Measurements from ENCODE around the gene UNCX.

UNCX gene

GRCh38 chr7:1235501-1236131 is 2.9 kb downstream of the UNCX start:
- Histone ChIP-seq H3K4me1 (ENCODE audit: control insufficient read depth, insufficient read depth, low read length) (peaks cover 6% of the 10 kb centered on the region), H3K9me3 (ENCODE audit: control insufficient read depth, insufficient read depth, low read length) (no peaks in the 10 kb centered on the region), H3K9ac (ENCODE audit: low read depth, low read length) (no peak overlapping the region), H3K27me3 (ENCODE audit: control insufficient read depth, insufficient read depth, low read length) (peaks cover 85% of the 10 kb centered on the region), H3K4me3 (ENCODE audit: low read depth, low read length) (no peak overlapping the region), H3K36me3 (ENCODE audit: control insufficient read depth, insufficient read depth, low read length) (no peaks in the 10 kb centered on the region)

GRCh38 chr7:1236132-1236661 is 3.5 kb downstream of the UNCX start:
- Histone ChIP-seq H3K4me3 (ENCODE audit: low read depth, low read length) (no peak overlapping the region), H3K9ac (ENCODE audit: low read depth, low read length) (no peak overlapping the region), H3K4me1 (ENCODE audit: control insufficient read depth, insufficient read depth, low read length) (peaks cover 6% of the 10 kb centered on the region), H3K36me3 (ENCODE audit: control insufficient read depth, insufficient read depth, low read length) (no peaks in the 10 kb centered on the region), H3K9me3 (ENCODE audit: control insufficient read depth, insufficient read depth, low read length) (no peaks in the 10 kb centered on the region), H3K27me3 (ENCODE audit: control insufficient read depth, insufficient read depth, low read length) (peaks cover 84% of the 10 kb centered on the region)

DNA sequence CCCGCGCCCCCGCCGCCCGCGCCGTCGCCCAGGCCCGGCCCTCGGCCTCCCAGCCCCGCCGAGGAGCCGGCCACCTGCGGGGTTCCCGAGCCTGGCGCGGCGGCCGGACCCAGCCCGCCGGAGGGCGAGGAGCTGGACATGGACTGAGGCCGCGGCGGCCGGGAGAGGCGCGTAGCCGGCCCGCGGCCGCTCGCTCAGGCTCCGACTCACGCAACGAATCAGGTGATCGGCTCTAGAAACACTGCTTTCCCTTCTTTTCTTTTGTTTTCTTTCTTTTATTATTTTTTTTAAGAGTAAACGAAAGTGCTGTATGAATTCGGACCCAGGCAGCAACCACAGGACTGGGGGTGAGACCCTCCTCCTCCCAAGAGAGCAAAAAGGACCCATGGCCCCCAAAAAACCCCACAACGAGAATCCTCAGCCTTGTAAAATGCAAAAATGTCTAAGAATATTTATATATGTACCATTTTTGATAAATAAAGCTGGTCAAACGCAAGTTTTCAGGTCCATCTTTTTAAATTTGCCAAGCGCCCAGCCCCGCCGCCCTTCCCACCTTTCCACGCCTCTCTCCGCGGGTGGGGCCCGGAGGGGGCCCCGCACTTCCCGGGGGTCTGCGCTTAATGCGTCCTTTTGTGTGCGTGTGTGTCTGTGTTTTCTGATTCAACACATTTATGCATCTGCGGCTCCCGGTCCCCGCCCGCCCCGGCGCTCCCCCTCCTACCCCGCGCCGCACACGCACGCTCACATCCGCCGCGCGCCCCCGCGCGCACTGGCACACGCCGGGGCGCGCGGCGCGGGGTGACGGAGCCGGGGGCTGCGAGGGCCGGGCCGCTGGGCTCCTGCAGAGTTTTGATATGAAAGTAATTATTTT is 4.4 kb downstream of the UNCX start:
- Histone ChIP-seq H3K36me3 (ENCODE audit: control insufficient read depth, insufficient read depth, low read length) (no peaks in the 10 kb centered on the region), H3K4me3 (ENCODE audit: low read depth, low read length) (no peak overlapping the region), H3K4me1 (ENCODE audit: control insufficient read depth, insufficient read depth, low read length) (peaks cover 6% of the 10 kb centered on the region), H3K27me3 (ENCODE audit: control insufficient read depth, insufficient read depth, low read length) (peaks cover 82% of the 10 kb centered on the region), H3K9ac (ENCODE audit: low read depth, low read length) (no peak overlapping the region), H3K9me3 (ENCODE audit: control insufficient read depth, insufficient read depth, low read length) (no peaks in the 10 kb centered on the region)

DNA sequence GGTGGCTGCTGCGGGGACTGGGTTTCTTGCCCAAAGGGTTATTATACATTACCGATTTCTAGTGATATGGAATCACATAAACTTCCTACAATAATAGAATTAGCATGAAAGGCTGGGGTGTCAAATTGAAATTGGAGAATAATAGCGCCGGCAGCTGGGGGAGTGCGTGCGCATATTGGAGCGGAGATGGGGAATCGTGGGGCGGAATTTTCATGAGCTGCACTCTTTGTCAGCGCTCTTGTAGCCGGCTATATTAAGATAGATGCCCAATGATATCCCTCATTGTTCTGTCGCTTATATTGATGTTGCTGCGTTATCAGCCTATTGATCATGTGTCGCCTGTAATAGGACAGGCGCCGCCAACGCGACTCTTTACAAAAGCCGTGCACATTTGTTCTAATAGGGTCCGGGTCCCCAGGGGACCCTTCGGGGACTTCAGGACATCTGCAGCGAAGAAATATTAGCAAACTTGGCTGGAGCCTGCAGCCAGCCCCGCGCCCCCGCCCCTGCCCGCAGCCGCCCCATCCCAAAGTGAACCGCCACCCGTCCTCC is 5.1 kb downstream of the UNCX start:
- Histone ChIP-seq H3K36me3 (ENCODE audit: control insufficient read depth, insufficient read depth, low read length) (no peaks in the 10 kb centered on the region), H3K4me3 (ENCODE audit: low read depth, low read length) (no peak overlapping the region), H3K4me1 (ENCODE audit: control insufficient read depth, insufficient read depth, low read length) (peaks cover 6% of the 10 kb centered on the region), H3K9ac (ENCODE audit: low read depth, low read length) (no peak overlapping the region), H3K27me3 (ENCODE audit: control insufficient read depth, insufficient read depth, low read length) (peaks cover 85% of the 10 kb centered on the region), H3K9me3 (ENCODE audit: control insufficient read depth, insufficient read depth, low read length) (no peaks in the 10 kb centered on the region)

DNA sequence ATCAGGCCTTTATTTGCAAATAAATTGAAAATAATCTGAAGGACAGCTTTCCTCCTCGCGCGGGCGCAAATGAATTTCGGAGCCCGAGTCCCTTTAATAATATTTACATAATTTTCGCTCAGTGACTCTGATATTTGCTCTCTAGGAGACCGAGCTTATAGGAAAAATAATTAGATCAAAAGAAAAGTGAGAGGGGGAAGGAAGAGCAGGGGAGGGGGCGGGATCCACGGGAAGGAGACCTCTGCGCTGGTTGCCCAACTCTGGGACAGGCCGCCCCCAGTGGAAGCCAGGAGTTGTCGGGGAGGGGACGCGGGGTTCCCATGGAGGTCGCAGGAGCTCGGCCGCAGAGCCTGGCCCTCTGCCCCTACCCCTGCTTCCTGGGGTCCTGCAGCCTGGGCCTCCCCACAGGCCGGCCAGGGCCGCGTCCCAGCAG is 5.8 kb downstream of the UNCX start:
- H3K27me3 ChIP-seq (ENCODE audit: control insufficient read depth, insufficient read depth, low read length): peaks cover 91% of the 10 kb centered on the region
- peaks cover 6% of the 10 kb centered on the region for H3K4me1 ChIP-seq (ENCODE audit: control insufficient read depth, insufficient read depth, low read length)
- H3K9me3 ChIP-seq (ENCODE audit: control insufficient read depth, insufficient read depth, low read length): no peaks in the 10 kb centered on the region
- H3K4me3 ChIP-seq (ENCODE audit: low read depth, low read length): no peak overlapping the region
- no peak overlapping the region for H3K9ac ChIP-seq (ENCODE audit: low read depth, low read length)
- no peaks in the 10 kb centered on the region for H3K36me3 ChIP-seq (ENCODE audit: control insufficient read depth, insufficient read depth, low read length)

DNA sequence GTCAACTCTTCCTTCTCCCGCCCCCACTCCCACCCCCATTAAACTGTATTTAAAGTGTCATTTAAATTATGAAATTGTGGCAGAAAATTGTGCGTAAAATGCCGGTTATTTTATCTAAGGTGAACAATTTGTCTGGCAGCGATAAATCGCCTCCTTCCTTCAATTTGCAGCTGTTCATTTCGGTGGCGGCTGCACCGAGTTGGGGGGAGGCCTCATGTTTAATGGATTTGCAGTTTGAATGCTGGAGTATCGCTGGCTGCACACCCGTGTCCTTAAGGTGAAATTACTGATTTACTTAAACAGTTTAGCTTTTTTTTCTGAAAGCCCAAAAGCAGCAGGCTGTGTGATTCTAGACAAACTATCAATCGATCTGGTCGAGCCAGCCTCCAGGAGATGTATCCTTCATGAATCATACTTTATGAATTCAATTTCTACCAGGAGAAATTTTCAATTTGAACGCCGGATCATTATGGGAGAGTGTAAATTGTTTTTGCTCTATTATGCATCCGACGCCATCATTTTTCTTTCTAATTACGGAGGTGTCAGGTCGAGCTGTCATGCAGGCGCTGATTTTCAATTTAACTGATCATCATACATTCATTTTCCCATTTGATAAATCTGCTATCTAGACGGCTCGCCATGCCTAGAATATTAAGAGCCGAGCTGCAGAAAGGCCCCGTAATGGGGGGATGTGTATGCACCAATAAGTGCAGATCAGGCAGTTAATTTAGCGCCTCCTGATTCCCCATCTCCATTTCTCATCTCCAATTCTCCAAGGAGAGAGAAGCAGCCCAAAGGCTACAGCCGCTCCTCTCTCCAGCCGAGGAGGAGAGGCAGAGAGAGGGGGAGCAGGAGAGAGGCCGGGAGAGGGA is 6.5 kb downstream of the UNCX start:
- H3K4me3 ChIP-seq (ENCODE audit: low read depth, low read length): peak overlapping the region; percentile 8
- H3K27me3 ChIP-seq (ENCODE audit: control insufficient read depth, insufficient read depth, low read length): peaks cover 91% of the 10 kb centered on the region
- no peaks in the 10 kb centered on the region for H3K36me3 ChIP-seq (ENCODE audit: control insufficient read depth, insufficient read depth, low read length)
- H3K9ac ChIP-seq (ENCODE audit: low read depth, low read length): no peak overlapping the region
- H3K9me3 ChIP-seq (ENCODE audit: control insufficient read depth, insufficient read depth, low read length): no peaks in the 10 kb centered on the region
- H3K4me1 ChIP-seq (ENCODE audit: control insufficient read depth, insufficient read depth, low read length): peaks cover 4% of the 10 kb centered on the region

DNA sequence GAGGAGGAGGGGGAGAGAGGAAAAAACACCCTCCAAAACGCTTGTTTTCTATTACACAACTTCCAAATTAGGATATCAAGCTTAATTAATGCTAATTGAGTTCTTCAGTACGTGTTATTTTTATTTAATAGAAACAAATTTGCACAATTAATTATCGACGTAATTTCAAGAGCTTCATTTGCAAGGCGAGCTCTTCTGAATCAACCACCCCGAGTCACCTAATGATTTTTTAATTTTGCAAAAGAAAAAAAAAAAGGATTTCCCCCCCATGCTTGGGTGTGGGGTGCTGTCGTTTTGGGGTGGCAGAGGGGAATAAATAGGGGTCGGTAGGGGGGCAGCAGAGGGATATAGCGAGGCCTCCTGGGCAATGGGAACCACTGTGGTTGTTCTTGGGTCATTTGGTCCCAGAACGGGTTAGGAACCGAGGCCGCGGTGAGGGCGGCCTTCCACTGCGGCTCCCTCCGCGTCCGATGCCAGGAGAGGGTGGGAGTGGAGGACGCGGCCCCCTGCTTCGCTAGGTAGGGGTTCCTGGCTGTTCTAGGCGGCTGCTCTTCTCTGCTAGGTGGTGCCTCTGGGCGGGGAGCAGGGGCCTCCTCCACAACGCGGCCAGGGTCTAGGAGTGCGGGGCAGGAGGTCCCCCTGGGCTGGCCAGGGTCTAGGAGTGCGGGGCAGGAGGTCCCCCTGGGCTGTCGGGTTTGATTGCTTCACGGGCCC is 7.3 kb downstream of the UNCX start:
- H3K36me3 ChIP-seq (ENCODE audit: control insufficient read depth, insufficient read depth, low read length): no peaks in the 10 kb centered on the region
- H3K9ac ChIP-seq (ENCODE audit: low read depth, low read length): no peak overlapping the region
- H3K4me1 ChIP-seq (ENCODE audit: control insufficient read depth, insufficient read depth, low read length): peaks cover 3% of the 10 kb centered on the region
- H3K9me3 ChIP-seq (ENCODE audit: control insufficient read depth, insufficient read depth, low read length): no peaks in the 10 kb centered on the region
- H3K27me3 ChIP-seq (ENCODE audit: control insufficient read depth, insufficient read depth, low read length): peaks cover 91% of the 10 kb centered on the region
- H3K4me3 ChIP-seq (ENCODE audit: low read depth, low read length): no peak overlapping the region

- H3K4me1 ChIP-seq (ENCODE audit: control insufficient read depth, insufficient read depth, low read length): peaks cover 2% of the 10 kb centered on the region
- H3K27me3 ChIP-seq (ENCODE audit: control insufficient read depth, insufficient read depth, low read length): peaks cover 91% of the 10 kb centered on the region
Observed at GRCh38 chr7:1240517-1241257, 8.0 kb downstream of the UNCX start.

GRCh38 chr7:1241258-1241602 is 8.6 kb downstream of the UNCX start:
- no peaks in the 10 kb centered on the region for H3K36me3 ChIP-seq (ENCODE audit: control insufficient read depth, insufficient read depth, low read length)
- no peaks in the 10 kb centered on the region for H3K9me3 ChIP-seq (ENCODE audit: control insufficient read depth, insufficient read depth, low read length)
- H3K4me3 ChIP-seq (ENCODE audit: low read depth, low read length): no peak overlapping the region
- H3K4me1 ChIP-seq (ENCODE audit: control insufficient read depth, insufficient read depth, low read length): peaks cover 2% of the 10 kb centered on the region
- H3K27me3 ChIP-seq (ENCODE audit: control insufficient read depth, insufficient read depth, low read length): peaks cover 91% of the 10 kb centered on the region
- no peak overlapping the region for H3K9ac ChIP-seq (ENCODE audit: low read depth, low read length)

More at GRCh38 chr7:1240517-1241257, 8.0 kb downstream of the UNCX start:
- peak overlapping the region; percentile 32 for H3K4me3 ChIP-seq (ENCODE audit: low read depth, low read length)
- H3K36me3 ChIP-seq (ENCODE audit: control insufficient read depth, insufficient read depth, low read length): no peaks in the 10 kb centered on the region
- no peak overlapping the region for H3K9ac ChIP-seq (ENCODE audit: low read depth, low read length)
- H3K9me3 ChIP-seq (ENCODE audit: control insufficient read depth, insufficient read depth, low read length): no peaks in the 10 kb centered on the region

GRCh38 chr7:1241603-1242255 is 9.1 kb downstream of the UNCX start:
- H3K9me3 ChIP-seq (ENCODE audit: control insufficient read depth, insufficient read depth, low read length): no peaks in the 10 kb centered on the region

More at GRCh38 chr7:1241603-1242255, 9.1 kb downstream of the UNCX start:
- Histone ChIP-seq H3K9ac (ENCODE audit: low read depth, low read length) (no peak overlapping the region), H3K4me1 (ENCODE audit: control insufficient read depth, insufficient read depth, low read length) (peaks cover 2% of the 10 kb centered on the region), H3K27me3 (ENCODE audit: control insufficient read depth, insufficient read depth, low read length) (peaks cover 95% of the 10 kb centered on the region), H3K36me3 (ENCODE audit: control insufficient read depth, insufficient read depth, low read length) (no peaks in the 10 kb centered on the region), H3K4me3 (ENCODE audit: low read depth, low read length) (peak overlapping the region; percentile 13)
